Motor neuron (in vitro differentiated cells): ENCODE data around the gene TAPBP. TPM values are rescaled to one million over a fixed set of nuclear protein-coding genes. Genes with fewer than 3 reads are reported as not detected.

Experiments
- ATAC-seq, 8 experiments: fragments of 200-7000 bp; cut with Tn5 transposase; replicated peaks in 6 of 8; 2 replicates each; pipeline ENCODE4 v1.8.0; 2021; ENCODE audit warnings: mild to moderate bottlenecking in 8 of 8, moderate library complexity in 8 of 8
- H3K27ac ChIP-seq, 2 donors: fragments of 250-450 bp; sonication (Bioruptor Pico); 2 replicates each; pipeline ENCODE4 v1.9.0; 2021; ENCODE audit warnings: antibody characterized with exemption in 2 of 2, mild to moderate bottlenecking in 2 of 2, moderate library complexity in 1 of 2
- H3K4me1 ChIP-seq, 2 donors: fragments of 250-450 bp; sonication (Bioruptor Pico); replicated peaks in 1 of 2; 2 replicates each; pipeline ENCODE4 v1.6.1; 2021; ENCODE audit warnings: antibody characterized with exemption in 2 of 2, mild to moderate bottlenecking in 2 of 2, moderate library complexity in 1 of 2
- H3K4me3 ChIP-seq, 5 donors: fragments of 250-450 bp; sonication (Bioruptor Pico); 2 replicates each; pipeline ENCODE4 v1.9.0; 2021; ENCODE audit warnings: antibody characterized with exemption in 5 of 5, mild to moderate bottlenecking in 5 of 5, moderate library complexity in 4 of 5
- WGBS, 10 experiments: fragments of 450-650 bp; shearing (Covaris generic); methylation state at CpG; one replicate each; pipeline ENCODE4 v1.0.0; 2022; 5-methylcytosine and 5-hydroxymethylcytosine counted together
- in situ Hi-C, 9 experiments: fragments of 400-800 bp; cut with MboI; loops; one replicate each; pipeline ENCODE4 v1.15.0; 2021; ENCODE audit warnings: low sequenced_read_pairs in 9 of 9, low pct_unique_long_range_greater_than_20kb in 2 of 9; ENCODE audit not compliant: unreplicated experiment in 9 of 9
- total RNA-seq, 8 experiments: library from RNA; unstranded; fragments of 300-600 nt; gene quantifications; 2 replicates each; pipeline versions ENCODE4 v1.2.3 to v1.2.4, GENCODE V29; 2022

Gene TAPBP
- total RNA-seq, 8 experiments from 2014 or later, result 5.2 to 95.0 (median 41.9) TPM

- no peak overlapping the region for H3K27ac ChIP-seq
- 60 to 100% (median 82%) methylated on average over 1 to 3 of the region's 3 CpGs; no CpG with 5 or more reads in 4 of the 10 experiments for WGBS, 10 experiments
- H3K4me1 ChIP-seq, result no peaks in the 10 kb centered on the region
- no peak overlapping the region for H3K4me3 ChIP-seq
- ATAC-seq, result no peak
- in situ Hi-C loops, result no loop called here
These were observed 22.6 kb upstream of the TAPBP start for GRCh38 chr6:33336495-33336894.

- Histone ChIP-seq H3K27ac (no peak overlapping the region), H3K4me3 (no peak overlapping the region), H3K4me1 (no peaks in the 10 kb centered on the region)
- in situ Hi-C loops, result no loop called here
- WGBS, 10 experiments, result 87 to 100% (median 100%) methylated on average over 1 to 4 of the region's 4 CpGs; no CpG with 5 or more reads in 3 of the 10 experiments
- ATAC-seq, result no peak
These were observed 22.0 kb upstream of the TAPBP start for GRCh38 chr6:33335916-33336315.

- H3K4me3 ChIP-seq, result no peak overlapping the region
- no peaks in the 10 kb centered on the region for H3K4me1 ChIP-seq
- in situ Hi-C loops, result no loop called here
- no peak overlapping the region for H3K27ac ChIP-seq
- WGBS, 10 experiments, result 78 to 100% (median 87%) methylated on average over 2 to 4 of the region's 4 CpGs; no CpG with 5 or more reads in 2 of the 10 experiments
- no peak for ATAC-seq
These were observed 19.8 kb upstream of the TAPBP start for GRCh38 chr6:33333666-33334065.

GRCh38 chr6:33330736-33331135 lies 16.9 kb upstream of the TAPBP start:
- 57 to 95% (median 91%) methylated on average over 1 to 7 of the region's 10 CpGs; no CpG with 5 or more reads in 2 of the 10 experiments for WGBS, 10 experiments
- Histone ChIP-seq H3K4me3 (no peak overlapping the region), H3K27ac (no peak overlapping the region), H3K4me1 (no peaks in the 10 kb centered on the region)
- no peak for ATAC-seq
- in situ Hi-C loops, result no loop called here

GRCh38 chr6:33329058-33329457 lies 15.2 kb upstream of the TAPBP start:
- Histone ChIP-seq H3K27ac (no peak overlapping the region), H3K4me3 (no peak overlapping the region), H3K4me1 (peaks cover 2 to 3% of the 10 kb centered on the region in 2 donors)
- in situ Hi-C loops, result no loop called here
- WGBS, 10 experiments, result 10 to 83% (median 20%) methylated on average over 1 to 5 of the region's 5 CpGs; no CpG with 5 or more reads in 5 of the 10 experiments
- no peak for ATAC-seq

- H3K4me3 ChIP-seq, result peak overlapping the region; percentile 54 to 74 (median 66)
These were observed 10.2 kb upstream of the TAPBP start for GRCh38 chr6:33324125-33324524.

GRCh38 chr6:33323623-33323948 lies 9.7 kb upstream of the TAPBP start:
- peak overlapping the region; percentile 36 to 61 for H3K27ac ChIP-seq
- ATAC-seq, result peak in 6 of 8 experiments; percentile 1 to 19 (median 8)
- H3K4me3 ChIP-seq, result peak overlapping the region; percentile 54 to 74 (median 66)
- in situ Hi-C loops, result no loop called here
- H3K4me1 ChIP-seq, result peaks cover 9 to 13% of the 10 kb centered on the region in 2 donors
- 0 to 2% (median 0%) methylated on average over 1 to 9 of the region's 12 CpGs; no CpG with 5 or more reads in 3 of the 10 experiments for WGBS, 10 experiments

More at GRCh38 chr6:33324125-33324524, 10.2 kb upstream of the TAPBP start:
- 22 to 68% (median 36%) methylated on average over 2 to 7 of the region's 7 CpGs; no CpG with 5 or more reads in 2 of the 10 experiments for WGBS, 10 experiments
- peaks cover 9 to 12% of the 10 kb centered on the region in 2 donors for H3K4me1 ChIP-seq
- peak overlapping the region; percentile 36 to 61 for H3K27ac ChIP-seq
- ATAC-seq, result no peak
- in situ Hi-C loops, result no loop called here

GRCh38 chr6:33321227-33321626 lies 7.3 kb upstream of the TAPBP start:
- peaks cover 13 to 17% of the 10 kb centered on the region in 2 donors for H3K4me1 ChIP-seq
- no peak overlapping the region for H3K4me3 ChIP-seq
- no peak for ATAC-seq
- in situ Hi-C loops, result no loop called here
- no peak overlapping the region for H3K27ac ChIP-seq
- WGBS, 10 experiments, result 80 to 94% (median 93%) methylated on average over 2 to 7 of the region's 9 CpGs; no CpG with 5 or more reads in 7 of the 10 experiments

- peak in 1 of 8 experiments; percentile 2 for ATAC-seq
- WGBS, 10 experiments, result 36 to 100% (median 82%) methylated on average over 1 to 11 of the region's 32 CpGs; no CpG with 5 or more reads in 4 of the 10 experiments
- in situ Hi-C loops, result no loop called here
- H3K4me1 ChIP-seq, result peaks cover 13 to 17% of the 10 kb centered on the region in 2 donors
- H3K27ac ChIP-seq, result no peak overlapping the region
- no peak overlapping the region for H3K4me3 ChIP-seq
These were observed 6.7 kb upstream of the TAPBP start for GRCh38 chr6:33320315-33321181.

GRCh38 chr6:33319939-33320314 lies 6.0 kb upstream of the TAPBP start:
- Histone ChIP-seq H3K27ac (no peak overlapping the region), H3K4me1 (peaks cover 13 to 18% of the 10 kb centered on the region in 2 donors), H3K4me3 (no peak overlapping the region)
- WGBS, 10 experiments, result 66 to 100% (median 80%) methylated on average over 1 to 3 of the region's 3 CpGs; no CpG with 5 or more reads in 3 of the 10 experiments
- in situ Hi-C loops, result no loop called here
- no peak for ATAC-seq

- in situ Hi-C loops, result no loop called here
- WGBS, 10 experiments, result 30 to 100% (median 46%) methylated on average over 3 to 8 of the region's 8 CpGs
- Histone ChIP-seq H3K4me3 (peak overlapping the region in 4 of 5 donors; percentile 43 to 59 (median 48)), H3K27ac (peak overlapping the region in 1 of 2 donors; percentile 79), H3K4me1 (peaks cover 14 to 20% of the 10 kb centered on the region in 2 donors)
- no peak for ATAC-seq
These were observed 4.7 kb upstream of the TAPBP start for GRCh38 chr6:33318426-33319073.

GRCh38 chr6:33317669-33318425 lies 4.0 kb upstream of the TAPBP start, which contains the start of gene ZBTB22:
Gene ZBTB22 (minus strand): TSS chr6:33317744. CDS start chr6:33316916, 828 bp downstream.
- WGBS, 10 experiments, result 0 to 7% (median 1%) methylated on average over 2 to 25 of the region's 44 CpGs; no CpG with 5 or more reads in 1 of the 10 experiments
- Histone ChIP-seq H3K4me1 (peaks cover 19 to 22% of the 10 kb centered on the region in 2 donors), H3K27ac (peak within 1 kb of the TSS; percentile 62 to 79), H3K4me3 (peak within 1 kb of the TSS; percentile 27 to 59 (median 45))
- peak; percentile 51 to 89 (median 85) for ATAC-seq
- in situ Hi-C loops, result no loop called here

GRCh38 chr6:33317419-33317668 lies 3.5 kb upstream of the TAPBP start:
- Histone ChIP-seq H3K4me3 (peak overlapping the region; percentile 27 to 59 (median 45)), H3K4me1 (peaks cover 22 to 24% of the 10 kb centered on the region in 2 donors), H3K27ac (peak overlapping the region in 1 of 2 donors; percentile 62)
- in situ Hi-C loops, result no loop called here
- ATAC-seq, result no peak
- WGBS, 10 experiments, result no CpG with 5 or more reads among the region's 27 CpGs
